Lower leg skin (tissue), 3 donors: ENCODE results near the gene KRTAP5-7.

Experiments used
- POLR2A ChIP-seq, 2 donors: fragments of 450-650 bp; IDR thresholded peaks; one replicate each; pipeline ENCODE4 v1.6.1; 2016 to 2017; ENCODE audit warnings: antibody characterized with exemption in 2 of 2, mild to moderate bottlenecking in 1 of 2, moderate library complexity in 1 of 2
- TF ChIP-seq, protein P1 (sequence below), 3 donors: fragments of 450-650 bp; IDR thresholded peaks; one replicate each; pipeline ENCODE4 v1.5.1; 2016; ENCODE audit warnings: antibody characterized with exemption in 3 of 3, mild to moderate bottlenecking in 3 of 3, moderate library complexity in 2 of 3

DNA sequence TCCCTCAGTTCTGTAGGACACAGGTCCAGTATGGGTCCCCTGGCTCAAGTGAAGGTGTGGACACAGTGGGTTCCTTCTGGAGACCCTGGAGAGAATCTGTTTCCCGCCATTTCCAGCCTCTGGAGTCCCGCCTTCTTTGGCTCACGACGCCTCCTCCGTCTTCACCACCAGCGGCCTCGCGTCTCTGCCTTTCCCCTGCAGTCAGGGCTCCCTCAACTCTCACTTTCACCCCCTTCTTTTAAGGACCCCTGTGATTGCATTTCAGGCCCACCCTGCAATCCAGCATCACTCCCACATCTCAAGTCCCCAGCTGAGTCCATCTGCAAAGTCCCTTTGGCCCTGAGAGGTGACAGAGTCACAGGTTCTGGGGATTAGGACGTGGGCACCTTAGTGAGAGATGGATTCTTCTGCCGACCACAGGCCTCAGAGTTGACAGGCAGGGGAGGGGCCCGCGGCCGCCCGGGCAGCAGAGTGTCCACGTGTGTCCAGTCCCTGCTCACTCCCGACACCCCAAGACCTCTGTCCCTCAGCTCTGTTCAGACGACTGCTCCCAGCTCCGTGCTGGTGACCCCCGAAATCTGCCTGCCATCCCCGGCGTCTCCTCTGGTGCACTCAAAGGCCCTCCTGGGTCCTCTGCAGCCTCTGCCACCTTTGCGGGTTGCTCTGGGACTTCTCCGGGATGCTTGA, 36.9 kb upstream of the KRTAP5-7 start:
- TF ChIP-seq, protein P1, sequence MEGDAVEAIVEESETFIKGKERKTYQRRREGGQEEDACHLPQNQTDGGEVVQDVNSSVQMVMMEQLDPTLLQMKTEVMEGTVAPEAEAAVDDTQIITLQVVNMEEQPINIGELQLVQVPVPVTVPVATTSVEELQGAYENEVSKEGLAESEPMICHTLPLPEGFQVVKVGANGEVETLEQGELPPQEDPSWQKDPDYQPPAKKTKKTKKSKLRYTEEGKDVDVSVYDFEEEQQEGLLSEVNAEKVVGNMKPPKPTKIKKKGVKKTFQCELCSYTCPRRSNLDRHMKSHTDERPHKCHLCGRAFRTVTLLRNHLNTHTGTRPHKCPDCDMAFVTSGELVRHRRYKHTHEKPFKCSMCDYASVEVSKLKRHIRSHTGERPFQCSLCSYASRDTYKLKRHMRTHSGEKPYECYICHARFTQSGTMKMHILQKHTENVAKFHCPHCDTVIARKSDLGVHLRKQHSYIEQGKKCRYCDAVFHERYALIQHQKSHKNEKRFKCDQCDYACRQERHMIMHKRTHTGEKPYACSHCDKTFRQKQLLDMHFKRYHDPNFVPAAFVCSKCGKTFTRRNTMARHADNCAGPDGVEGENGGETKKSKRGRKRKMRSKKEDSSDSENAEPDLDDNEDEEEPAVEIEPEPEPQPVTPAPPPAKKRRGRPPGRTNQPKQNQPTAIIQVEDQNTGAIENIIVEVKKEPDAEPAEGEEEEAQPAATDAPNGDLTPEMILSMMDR (IDR thresholded peaks at IDR 0.05) = no peak
- TF ChIP-seq POLR2A (IDR thresholded peaks at IDR 0.05) = no peak
